H1 (cell line): ENCODE results near the gene BRD1.

Experiments
- CBX5 ChIP-seq: fragments of 300-800, 300-1000 bp; sonication (generic); IDR thresholded peaks from 2 replicates; pipeline ENCODE4 v1.7.1; 2016; ENCODE audit warnings: antibody characterized with exemption, low read length, low read depth
- RFX5 ChIP-seq: IDR thresholded peaks from 2 replicates; pipeline ENCODE4 v1.6.1; 2011; ENCODE audit warnings: low read depth, low read length, improper control_type of control experiment, borderline replicate concordance
- SRF ChIP-seq: IDR thresholded peaks from 2 replicates; pipeline ENCODE4 v1.6.1; 2011; ENCODE audit warnings: mild to moderate bottlenecking, low read depth, low read length, moderate library complexity
- TF ChIP-seq, protein P1 (sequence below), 3 experiments: IDR thresholded peaks; 1 replicate in 2 of 3; 2 replicates in 1 of 3; pipeline versions ENCODE4 v1.5.1 to v1.6.1; 2011; ENCODE audit warnings: low read length in 3 of 3, mild to moderate bottlenecking in 3 of 3, inconsistent platforms in 2 of 3, low read depth in 1 of 3, moderate library complexity in 1 of 3; ENCODE audit not compliant: insufficient read depth in 1 of 3; ENCODE audit errors: control extremely low read depth in 1 of 3

DNA sequence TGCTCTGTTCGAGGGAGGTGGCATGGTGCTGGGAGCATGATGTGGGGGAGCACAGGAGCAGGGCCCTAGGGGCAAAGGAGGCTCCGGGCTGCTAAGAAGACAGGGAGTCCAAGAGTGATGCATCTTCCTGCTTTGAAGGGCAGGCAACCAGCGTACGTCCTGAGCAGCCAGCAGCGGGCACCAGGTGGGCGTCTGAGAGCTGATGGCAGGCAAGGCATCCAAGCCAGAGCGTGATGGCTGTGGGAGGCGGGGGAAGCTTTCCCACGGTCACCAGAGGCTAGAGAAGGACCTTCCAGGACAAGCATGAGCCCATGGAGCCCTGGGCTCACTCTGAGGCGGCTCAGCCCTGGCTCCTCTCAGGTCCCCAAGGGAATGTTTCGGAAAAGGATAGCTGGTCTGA lies 32.2 kb downstream of the BRD1 start:
- TF ChIP-seq, protein P1, sequence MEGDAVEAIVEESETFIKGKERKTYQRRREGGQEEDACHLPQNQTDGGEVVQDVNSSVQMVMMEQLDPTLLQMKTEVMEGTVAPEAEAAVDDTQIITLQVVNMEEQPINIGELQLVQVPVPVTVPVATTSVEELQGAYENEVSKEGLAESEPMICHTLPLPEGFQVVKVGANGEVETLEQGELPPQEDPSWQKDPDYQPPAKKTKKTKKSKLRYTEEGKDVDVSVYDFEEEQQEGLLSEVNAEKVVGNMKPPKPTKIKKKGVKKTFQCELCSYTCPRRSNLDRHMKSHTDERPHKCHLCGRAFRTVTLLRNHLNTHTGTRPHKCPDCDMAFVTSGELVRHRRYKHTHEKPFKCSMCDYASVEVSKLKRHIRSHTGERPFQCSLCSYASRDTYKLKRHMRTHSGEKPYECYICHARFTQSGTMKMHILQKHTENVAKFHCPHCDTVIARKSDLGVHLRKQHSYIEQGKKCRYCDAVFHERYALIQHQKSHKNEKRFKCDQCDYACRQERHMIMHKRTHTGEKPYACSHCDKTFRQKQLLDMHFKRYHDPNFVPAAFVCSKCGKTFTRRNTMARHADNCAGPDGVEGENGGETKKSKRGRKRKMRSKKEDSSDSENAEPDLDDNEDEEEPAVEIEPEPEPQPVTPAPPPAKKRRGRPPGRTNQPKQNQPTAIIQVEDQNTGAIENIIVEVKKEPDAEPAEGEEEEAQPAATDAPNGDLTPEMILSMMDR (IDR thresholded peaks at IDR 0.05; ENCODE audit: control extremely low read depth in 1 of 3, insufficient read depth in 1 of 3, low read depth in 1 of 3, low read length in 3 of 3), result no peak
- TF ChIP-seq SRF (no peak), RFX5 (no peak), CBX5 (no peak)
